Measurements from ENCODE around the gene INSC. TPM values are rescaled to one million over a fixed set of nuclear protein-coding genes. Genes with fewer than 3 reads are reported as not detected.

Gene INSC
- total and polyA plus RNA-seq, 2 experiments from 2014 or later = 1.1 to 1.2 TPM

- H4K20me1 ChIP-seq (ENCODE audit: insufficient read depth) = no peaks in the 10 kb centered on the region
- H3K9me3 ChIP-seq (ENCODE audit: low read depth) = no peaks in the 10 kb centered on the region
- no peaks in the 10 kb centered on the region for H3K9me2 ChIP-seq (ENCODE audit: insufficient read depth)
- no peak overlapping the region for H3K27ac ChIP-seq
- no peaks in the 10 kb centered on the region for H3K36me3 ChIP-seq (ENCODE audit: low read depth)
- no peak overlapping the region for H3K4me3 ChIP-seq
- in situ Hi-C loops (cut with MboI) = loop anchor here (10.0 kb wide), 1 partner anchor 52 kb away; no protein-coding TSS in a partner anchor
- no peaks in the 10 kb centered on the region for H3K79me2 ChIP-seq (ENCODE audit: insufficient read depth)
- no peak overlapping the region for H3K9ac ChIP-seq
- H2AFZ ChIP-seq = no peak overlapping the region
- DNase-seq = no peak
- TF ChIP-seq EZH2phosphoT487 (IDR thresholded peaks at IDR 0.05; ENCODE audit: insufficient read depth, low read depth) = no peak
- TF ChIP-seq EZH2 (IDR thresholded peaks at IDR 0.05; ENCODE audit: insufficient read depth, poor library complexity, severe bottlenecking) = no peak
- no peak overlapping the region for H3K4me2 ChIP-seq (ENCODE audit: unreplicated experiment)
- no peaks in the 10 kb centered on the region for H3K27me3 ChIP-seq (replicated peaks; ENCODE audit: insufficient read depth)
- H3K4me1 ChIP-seq (ENCODE audit: insufficient read depth) = peaks cover 16% of the 10 kb centered on the region
- peaks cover 15% of the 10 kb centered on the region for H3F3A ChIP-seq (ENCODE audit: insufficient read depth)
Observed at GRCh38 chr11:15153231-15153630, 38.5 kb downstream of the INSC start.

DNA sequence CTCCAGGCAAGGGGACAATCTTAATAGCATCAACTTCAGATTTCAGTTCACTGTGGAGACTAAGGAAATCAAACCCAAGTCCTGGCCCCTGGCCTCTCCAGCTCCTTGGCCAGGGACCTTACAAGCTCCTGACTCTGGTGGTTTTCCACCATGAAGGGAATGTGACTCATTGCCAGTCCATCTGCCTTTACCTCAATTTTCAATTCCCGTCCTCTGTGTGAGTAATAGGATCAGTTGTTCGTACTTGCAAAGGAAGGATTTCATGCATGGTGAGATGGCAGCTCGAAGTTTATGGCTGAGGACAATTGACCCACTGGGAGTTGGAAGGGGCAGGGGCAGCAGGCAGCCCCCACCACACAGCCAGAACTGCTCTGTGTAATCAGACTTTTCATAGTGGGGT, 42.5 kb downstream of the INSC start:
- 2 to 4% methylated on average over 3 of the region's 3 CpGs for WGBS, 2 experiments (ENCODE audit: low coverage in 1 of 2, low lambda C conversion rate in 2 of 2, missing lambda C conversion rate in 2 of 2)
- in situ Hi-C loops (cut with MboI) = loop anchor here (5.0 to 10.0 kb wide), 2 partner anchors 48 to 55 kb away; no protein-coding TSS in a partner anchor
- Histone ChIP-seq H3K36me3 (ENCODE audit: low read depth) (no peaks in the 10 kb centered on the region), H2AFZ (peak overlapping the region; percentile 57; the same call in 1 of the 2 replicates), H3K9ac (peak overlapping the region; percentile 53), H3K79me2 (ENCODE audit: insufficient read depth) (no peaks in the 10 kb centered on the region), H3F3A (ENCODE audit: insufficient read depth) (peaks cover 25% of the 10 kb centered on the region), H3K9me2 (ENCODE audit: insufficient read depth) (no peaks in the 10 kb centered on the region), H3K4me3 (no peak overlapping the region), H3K4me2 (ENCODE audit: unreplicated experiment) (peak overlapping the region; percentile 55), H3K27me3 (replicated peaks; ENCODE audit: insufficient read depth) (no peaks in the 10 kb centered on the region), H4K20me1 (ENCODE audit: insufficient read depth) (no peaks in the 10 kb centered on the region), H3K27ac (peak overlapping the region; percentile 87), H3K4me1 (ENCODE audit: insufficient read depth) (peaks cover 23% of the 10 kb centered on the region), H3K9me3 (ENCODE audit: low read depth) (no peaks in the 10 kb centered on the region)
- no peak for TF ChIP-seq EZH2 (IDR thresholded peaks at IDR 0.05; ENCODE audit: insufficient read depth, poor library complexity, severe bottlenecking)
- TF ChIP-seq EZH2phosphoT487 (IDR thresholded peaks at IDR 0.05; ENCODE audit: insufficient read depth, low read depth) = no peak
- peak; percentile 94 for DNase-seq

GRCh38 chr11:15157606-15158137, 42.9 kb downstream of the INSC start:
- Histone ChIP-seq H3K79me2 (ENCODE audit: insufficient read depth) (no peaks in the 10 kb centered on the region), H3K27ac (peak overlapping the region; percentile 87), H3K4me2 (ENCODE audit: unreplicated experiment) (peak overlapping the region; percentile 55), H3K36me3 (ENCODE audit: low read depth) (no peaks in the 10 kb centered on the region), H3F3A (ENCODE audit: insufficient read depth) (peaks cover 25% of the 10 kb centered on the region), H4K20me1 (ENCODE audit: insufficient read depth) (no peaks in the 10 kb centered on the region), H3K4me1 (ENCODE audit: insufficient read depth) (peaks cover 23% of the 10 kb centered on the region), H3K9me3 (ENCODE audit: low read depth) (no peaks in the 10 kb centered on the region), H3K4me3 (no peak overlapping the region), H2AFZ (peak overlapping the region; percentile 57; the same call in 1 of the 2 replicates), H3K9ac (peak overlapping the region; percentile 53), H3K27me3 (replicated peaks; ENCODE audit: insufficient read depth) (no peaks in the 10 kb centered on the region), H3K9me2 (ENCODE audit: insufficient read depth) (no peaks in the 10 kb centered on the region)
- TF ChIP-seq EZH2 (IDR thresholded peaks at IDR 0.05; ENCODE audit: insufficient read depth, poor library complexity, severe bottlenecking) = no peak
- TF ChIP-seq EZH2phosphoT487 (IDR thresholded peaks at IDR 0.05; ENCODE audit: insufficient read depth, low read depth) = no peak
- 45 to 54% methylated on average over 6 of the region's 6 CpGs for WGBS, 2 experiments (ENCODE audit: low coverage in 1 of 2, low lambda C conversion rate in 2 of 2, missing lambda C conversion rate in 2 of 2)
- no peak for DNase-seq
- in situ Hi-C loops (cut with MboI) = loop anchor here (5.0 to 10.0 kb wide), 2 partner anchors 47 to 55 kb away; no protein-coding TSS in a partner anchor

- Histone ChIP-seq H3K4me3 (peak overlapping the region; percentile 3; the same call in 1 of the 2 replicates), H3K9me2 (ENCODE audit: insufficient read depth) (no peaks in the 10 kb centered on the region), H4K20me1 (ENCODE audit: insufficient read depth) (no peaks in the 10 kb centered on the region), H3K9me3 (ENCODE audit: low read depth) (no peaks in the 10 kb centered on the region), H3K4me2 (ENCODE audit: unreplicated experiment) (peak overlapping the region; percentile 55), H3K27ac (peak overlapping the region; percentile 87), H3K27me3 (replicated peaks; ENCODE audit: insufficient read depth) (no peaks in the 10 kb centered on the region), H3K36me3 (ENCODE audit: low read depth) (no peaks in the 10 kb centered on the region), H3F3A (ENCODE audit: insufficient read depth) (peaks cover 25% of the 10 kb centered on the region), H2AFZ (peak overlapping the region; percentile 57), H3K4me1 (ENCODE audit: insufficient read depth) (peaks cover 23% of the 10 kb centered on the region), H3K9ac (peak overlapping the region; percentile 53), H3K79me2 (ENCODE audit: insufficient read depth) (no peaks in the 10 kb centered on the region)
- DNase-seq = peak; percentile 86
- WGBS, 2 experiments (ENCODE audit: low coverage in 1 of 2, low lambda C conversion rate in 2 of 2, missing lambda C conversion rate in 2 of 2) = 0% methylated on average over 3 of the region's 3 CpGs
- in situ Hi-C loops (cut with MboI) = loop anchor here (5.0 to 10.0 kb wide), 2 partner anchors 46 to 56 kb away; no protein-coding TSS in a partner anchor
- no peak for TF ChIP-seq EZH2phosphoT487 (IDR thresholded peaks at IDR 0.05; ENCODE audit: insufficient read depth, low read depth)
- TF ChIP-seq EZH2 (IDR thresholded peaks at IDR 0.05; ENCODE audit: insufficient read depth, poor library complexity, severe bottlenecking) = no peak
Observed at GRCh38 chr11:15158351-15159015, 43.8 kb downstream of the INSC start.

Data from GM23248 (cell line).